H1 (cell line): ENCODE results near the gene PTPRJ. TPM values are rescaled to one million over a fixed set of nuclear protein-coding genes. Genes with fewer than 3 reads are reported as not detected.

Experiments used
- CTCF ChIA-PET: fragments of 300-600 bp; sonication (Branson Sonifier 250); formaldehyde crosslinking; loops from one replicate; lab custom pipeline; 2021; ENCODE audit not compliant: partially characterized antibody; lab: Charles Lee
- POLR2A ChIA-PET: fragments of 300-600 bp; sonication (Branson Sonifier 250); formaldehyde crosslinking; loops from one replicate; lab custom pipeline; 2021; ENCODE audit warnings: inconsistent platforms; ENCODE audit not compliant: partially characterized antibody; lab: Charles Lee
- DNase-seq, 2 experiments: peaks; one replicate each; pipeline versions ENCODE4 v3.0.0 to v3.0.0-alpha.2; 2010 to 2022; ENCODE audit warnings: low spot score in 2 of 2, low read depth in 1 of 2, mixed read lengths in 1 of 2
- FAIRE-seq: peaks from 2 replicates; lab custom pipeline; 2011; peaks lifted over from hg19 to GRCh38; lab: Jason Lieb, UNC
- H2AFZ ChIP-seq: 2 replicates; pipeline ENCODE4 v1.8.1; 2012; ENCODE audit warnings: low read length, inconsistent platforms
- H2AK5ac ChIP-seq: 2 replicates; pipeline ENCODE4 v1.6.1; 2013; ENCODE audit warnings: low read depth, low read length
- H2BK120ac ChIP-seq: replicated peaks from 2 replicates; pipeline ENCODE3; 2013; ENCODE audit warnings: low read depth, low read length, inconsistent platforms
- H2BK12ac ChIP-seq: 2 replicates; pipeline ENCODE4 v1.6.1; 2013; ENCODE audit warnings: low read depth, low read length
- H2BK15ac ChIP-seq: 2 replicates; pipeline ENCODE4 v1.6.1; 2013; ENCODE audit warnings: low read length
- H2BK20ac ChIP-seq: 2 replicates; pipeline ENCODE4 v1.6.1; 2013; ENCODE audit warnings: low read length
- H2BK5ac ChIP-seq: 2 replicates; pipeline ENCODE4 v1.6.1; 2013; ENCODE audit warnings: low read depth, low read length
- H3K14ac ChIP-seq: 2 replicates; pipeline ENCODE4 v1.6.1; 2013; ENCODE audit warnings: inconsistent platforms; ENCODE audit not compliant: insufficient read length
- H3K18ac ChIP-seq: 2 replicates; pipeline ENCODE4 v1.6.1; 2013; ENCODE audit warnings: low read length; ENCODE audit errors: extremely low read depth
- H3K23ac ChIP-seq: 2 replicates; pipeline ENCODE4 v1.6.1; 2013; ENCODE audit warnings: inconsistent platforms; ENCODE audit not compliant: insufficient read length
- H3K23me2 ChIP-seq: 2 replicates; pipeline ENCODE4 v1.6.1; 2013; ENCODE audit warnings: low read depth, low read length
- H3K27ac ChIP-seq: 2 replicates; pipeline ENCODE4 v1.6.1; 2011; ENCODE audit warnings: low read depth, low read length, inconsistent platforms
- H3K27me3 ChIP-seq, 4 experiments: replicated peaks in 1 of 4; 1 replicate in 1 of 4; 2 replicates in 3 of 4; pipeline versions ENCODE4 v1.6.1 to v1.8.1; 2011 to 2013; ENCODE audit warnings: low read length in 3 of 4, mild to moderate bottlenecking in 3 of 4, inconsistent platforms in 2 of 4, mixed read lengths in 2 of 4, moderate library complexity in 1 of 4; ENCODE audit not compliant: control insufficient read depth in 3 of 4, insufficient read depth in 3 of 4; ENCODE audit errors: extremely low read depth in 1 of 4
- H3K36me3 ChIP-seq, 4 experiments: 2 replicates each; pipeline versions ENCODE4 v1.6.1 to v1.8.1; 2011 to 2013; ENCODE audit warnings: mild to moderate bottlenecking in 4 of 4, low read length in 3 of 4, moderate library complexity in 2 of 4, control low read depth in 1 of 4, inconsistent platforms in 1 of 4; ENCODE audit not compliant: insufficient read depth in 4 of 4, control insufficient read depth in 2 of 4
- H3K4ac ChIP-seq: replicated peaks from 2 replicates; pipeline ENCODE3; 2013; ENCODE audit warnings: low read length, low read depth, mixed read lengths, inconsistent platforms; ENCODE audit not compliant: insufficient read length
- H3K4me1 ChIP-seq, 4 experiments: replicated peaks in 1 of 4; 1 replicate in 1 of 4; 2 replicates in 3 of 4; pipeline versions ENCODE4 v1.6.1 to v1.8.1; 2011 to 2013; ENCODE audit warnings: low read length in 3 of 4, inconsistent platforms in 2 of 4, mixed read lengths in 1 of 4; ENCODE audit not compliant: insufficient read depth in 4 of 4, control insufficient read depth in 3 of 4
- H3K4me2 ChIP-seq, 2 experiments: 2 replicates each; pipeline versions ENCODE4 v1.6.1 to v1.8.1; 2011 to 2013; ENCODE audit warnings: low read depth in 2 of 2, low read length in 2 of 2, control low read depth in 1 of 2, inconsistent platforms in 1 of 2, mild to moderate bottlenecking in 1 of 2; ENCODE audit not compliant: insufficient read depth in 1 of 2
- H3K4me3 ChIP-seq, 4 experiments: fragments of 200-600, 300-600 bp in 1 of 4; sonication (generic), shearing (Covaris generic), sonication (Bioruptor Twin) in 1 of 4; 2 replicates each; pipeline versions ENCODE4 v1.5.1 to v1.8.1; 2011 to 2016; ENCODE audit warnings: low read length in 4 of 4, low read depth in 3 of 4, control low read depth in 2 of 4, inconsistent platforms in 2 of 4, mild to moderate bottlenecking in 2 of 4, mixed read lengths in 1 of 4, moderate library complexity in 1 of 4; ENCODE audit not compliant: insufficient read depth in 2 of 4; ENCODE audit errors: extremely low read depth in 1 of 4
- H3K56ac ChIP-seq: replicated peaks from 2 replicates; pipeline ENCODE3; 2013; ENCODE audit warnings: low read depth, mild to moderate bottlenecking, mixed read lengths, low read length, inconsistent platforms; ENCODE audit not compliant: insufficient read length
- H3K79me1 ChIP-seq: 2 replicates; pipeline ENCODE4 v1.6.1; 2013; ENCODE audit warnings: low read depth, low read length, control low read depth
- H3K79me2 ChIP-seq, 2 experiments: 2 replicates each; pipeline versions ENCODE4 v1.6.1 to v1.8.1; 2012 to 2013; ENCODE audit warnings: low read length in 2 of 2, mild to moderate bottlenecking in 2 of 2, inconsistent platforms in 1 of 2; ENCODE audit not compliant: insufficient read depth in 2 of 2, control insufficient read depth in 1 of 2
- H3K9ac ChIP-seq, 4 experiments: replicated peaks in 1 of 4; 1 replicate in 1 of 4; 2 replicates in 3 of 4; pipeline versions ENCODE4 v1.6.1 to v1.8.1; 2011 to 2013; ENCODE audit warnings: low read depth in 3 of 4, low read length in 3 of 4, control low read depth in 2 of 4, mild to moderate bottlenecking in 2 of 4, moderate library complexity in 2 of 4, inconsistent platforms in 1 of 4; ENCODE audit errors: extremely low read depth in 1 of 4
- H3K9me3 ChIP-seq, 2 experiments: 2 replicates each; pipeline versions ENCODE4 v1.6.1 to v1.8.1; 2012 to 2013; ENCODE audit warnings: mild to moderate bottlenecking in 2 of 2, moderate library complexity in 2 of 2, control low read depth in 1 of 2, inconsistent platforms in 1 of 2, low read depth in 1 of 2, low read length in 1 of 2, mixed read lengths in 1 of 2; ENCODE audit not compliant: insufficient read depth in 2 of 2
- H4K20me1 ChIP-seq, 2 experiments: replicated peaks in 1 of 2; 2 replicates each; pipeline versions ENCODE3 to v1.8.1; 2011 to 2013; ENCODE audit warnings: inconsistent platforms in 2 of 2, low read length in 2 of 2, mild to moderate bottlenecking in 1 of 2; ENCODE audit not compliant: insufficient read depth in 2 of 2, control insufficient read depth in 1 of 2
- H4K5ac ChIP-seq: 2 replicates; pipeline ENCODE4 v1.6.1; 2013; ENCODE audit warnings: low read length, low read depth, mixed read lengths, inconsistent platforms; ENCODE audit not compliant: insufficient read length
- H4K8ac ChIP-seq: 2 replicates; pipeline ENCODE4 v1.8.0; 2013; ENCODE audit warnings: mild to moderate bottlenecking, moderate library complexity, low read length, inconsistent platforms; ENCODE audit not compliant: insufficient read depth; ENCODE audit errors: extremely low read depth
- H4K91ac ChIP-seq: replicated peaks from 2 replicates; pipeline ENCODE3; 2013; ENCODE audit warnings: low read length, mixed read lengths, inconsistent platforms; ENCODE audit not compliant: insufficient read length
- CBX8 ChIP-seq: fragments of 300-800, 300-1000 bp; sonication (generic); IDR thresholded peaks from 2 replicates; pipeline ENCODE4 v1.7.1; 2016; ENCODE audit warnings: low read depth, low read length, borderline replicate concordance
- CHD1 ChIP-seq: IDR thresholded peaks from 2 replicates; pipeline ENCODE4 v1.6.1; 2012; ENCODE audit warnings: low read depth, low read length, improper control_type of control experiment
- E2F6 ChIP-seq: IDR thresholded peaks from 2 replicates; pipeline ENCODE4 v1.6.1; 2012; ENCODE audit warnings: inconsistent platforms
- EGR1 ChIP-seq: IDR thresholded peaks from 2 replicates; pipeline ENCODE4 v1.6.1; 2011; ENCODE audit warnings: low read depth, low read length, borderline replicate concordance
- EP300 ChIP-seq, 2 experiments: IDR thresholded peaks; 1 replicate in 1 of 2; 2 replicates in 1 of 2; pipeline ENCODE4 v1.6.1; 2011 to 2012; ENCODE audit warnings: low read depth in 2 of 2, low read length in 2 of 2, mild to moderate bottlenecking in 2 of 2, borderline replicate concordance in 1 of 2, inconsistent platforms in 1 of 2, moderate library complexity in 1 of 2
- JUND ChIP-seq: IDR thresholded peaks from 2 replicates; pipeline ENCODE4 v1.6.1; 2011; ENCODE audit warnings: mild to moderate bottlenecking, improper control_type of control experiment, low read length
- KDM1A ChIP-seq: fragments of 200-600, 300-600 bp; sonication (generic); IDR thresholded peaks from 2 replicates; pipeline ENCODE4 v1.7.1; 2016; ENCODE audit warnings: mild to moderate bottlenecking, low read length, borderline replicate concordance
- KDM5A ChIP-seq: fragments of 200-600 bp; IDR thresholded peaks from 2 replicates; pipeline ENCODE4 v1.7.1; 2012; ENCODE audit warnings: mild to moderate bottlenecking, low read length, inconsistent platforms, mixed read lengths
- NRF1 ChIP-seq: IDR thresholded peaks from 2 replicates; pipeline ENCODE4 v1.6.1; 2011; ENCODE audit warnings: mild to moderate bottlenecking, low read depth, low read length, improper control_type of control experiment
- RXRA ChIP-seq: IDR thresholded peaks from 2 replicates; pipeline ENCODE4 v1.6.1; 2011; ENCODE audit warnings: low read depth, mild to moderate bottlenecking, low read length, moderate library complexity; ENCODE audit not compliant: insufficient read depth
- TAF1 ChIP-seq: IDR thresholded peaks from 2 replicates; pipeline ENCODE4 v1.6.1; 2011; ENCODE audit warnings: mild to moderate bottlenecking, low read depth, low read length
- USF2 ChIP-seq: IDR thresholded peaks from 2 replicates; pipeline ENCODE4 v1.6.1; 2011; ENCODE audit warnings: low read length, improper control_type of control experiment
- WGBS, 2 experiments: shearing (Covaris generic) in 1 of 2; methylation state at CpG; one replicate each; pipeline versions ENCODE4 v1.1.6 to v1.1.7; 2013 to 2015; ENCODE audit warnings: low lambda C conversion rate in 2 of 2, mixed read lengths in 2 of 2, inconsistent platforms in 1 of 2, low coverage in 1 of 2, missing lambda C conversion rate in 1 of 2; ENCODE audit not compliant: insufficient replicate concordance in 2 of 2, insufficient coverage in 1 of 2, insufficient read length in 1 of 2; ENCODE audit errors: extremely low coverage in 1 of 2, missing lambda C conversion rate in 1 of 2; 5-methylcytosine and 5-hydroxymethylcytosine counted together
- polyA plus RNA-seq, 7 experiments: library from polyadenylated mRNA; depleted of rRNA in 3 of 7; stranded (reverse) in 5 of 7; unstranded in 2 of 7; fragments of >200 nt in 5 of 7; fragments of 200-250 nt in 2 of 7; gene quantifications; 1 replicate in 5 of 7; 2 replicates in 1 of 7; 4 replicates in 1 of 7; pipeline versions ENCODE4 v1.2.1 to v1.2.3, GENCODE V29; 2011 to 2013; ENCODE audit warnings: missing spikeins in 2 of 7, mixed read lengths in 2 of 7
- total RNA-seq: library from RNA; stranded (reverse); fragmentation: NEBNext Ultra II Directional; extraction: Animal tissue kit (Norgen Biotek cat#: 25700); gene quantifications from 2 replicates; pipeline ENCODE4 v1.2.1, GENCODE V29; 2021

Gene PTPRJ
- total and polyA plus RNA-seq, 2 of the 8 experiments (the other 6 are each of a cell fraction or from before 2014, with no cell fraction given): 4.4 to 22.6 TPM

- Histone ChIP-seq H3K4me1 (peaks cover 2 to 5% (median 3%) of the 10 kb centered on the region in 4 experiments; a peak in 5 of 7 replicates), H3K27ac (no peak overlapping the region), H2BK20ac (no peak overlapping the region), H3K56ac (no peak overlapping the region), H2BK120ac (no peak overlapping the region), H3K14ac (no peak overlapping the region), H4K5ac (no peak overlapping the region), H2BK5ac (no peak overlapping the region), H3K79me1 (peaks cover 2% of the 10 kb centered on the region; the same call in 1 of the 2 replicates), H4K20me1 (no peaks in the 10 kb centered on the region), H3K9ac (no peak overlapping the region), H3K23me2 (no peaks in the 10 kb centered on the region; the same call in 1 of the 2 replicates), H3K9me3 (no peaks in the 10 kb centered on the region), H2AK5ac (no peak overlapping the region), H3K23ac (no peak overlapping the region), H3K79me2 (peaks cover 0 to 3% of the 10 kb centered on the region in 2 experiments; a peak in 2 of 4 replicates), H4K8ac (no peak overlapping the region; the same call in 1 of the 2 replicates), H3K4ac (no peak overlapping the region), H3K36me3 (no peaks in the 10 kb centered on the region), H3K27me3 (no peaks in the 10 kb centered on the region), H2BK12ac (no peak overlapping the region), H2AFZ (no peak overlapping the region), H3K4me3 (no peak overlapping the region), H4K91ac (no peak overlapping the region), H3K18ac (no peak overlapping the region), H3K4me2 (no peak overlapping the region), H2BK15ac (no peak overlapping the region)
- WGBS, 2 experiments: 86% methylated on average over 5 of the region's 5 CpGs; no CpG with 5 or more reads in 1 of the 2 experiments
- DNase-seq (no peak), FAIRE-seq (no peak)
- ChIA-PET CTCF (no interaction called here), POLR2A (interaction anchor here (0.6 to 1.4 kb wide), 2 partner anchors 12 to 198 kb away, joined by 3 read pairs; partner anchors contain the start of gene NUP160)
- TF ChIP-seq KDM1A: no peak
- TF ChIP-seq JUND: no peak
- no peak for TF ChIP-seq USF2
- TF ChIP-seq NRF1: no peak
- TF ChIP-seq TAF1: no peak
- TF ChIP-seq EP300 (IDR thresholded peaks at IDR 0.05; ENCODE audit: borderline replicate concordance in 1 of 2, low read depth in 2 of 2, low read length in 2 of 2): no peak
- no peak for TF ChIP-seq KDM5A
- TF ChIP-seq RXRA: no peak
- no peak for TF ChIP-seq EGR1
- no peak for TF ChIP-seq CHD1
- TF ChIP-seq E2F6: no peak
- TF ChIP-seq CBX8: no peak
Observed at GRCh38 chr11:48045536-48045935, 65.2 kb downstream of the PTPRJ start.
